GM10847 (cell line): ENCODE results near the gene MORN3.

Source experiments
- POLR2A ChIP-seq: IDR thresholded peaks from 2 replicates; pipeline ENCODE4 v1.6.1; 2011; ENCODE audit not compliant: insufficient read length; ENCODE audit errors: extremely low read depth

The MORN3 gene

GRCh38 chr12:121701667-121702277 is 32.3 kb upstream of the MORN3 start:
- TF ChIP-seq POLR2A: no peak

- no peak for TF ChIP-seq POLR2A
Measured at GRCh38 chr12:121697093-121697698, 27.7 kb upstream of the MORN3 start.

DNA sequence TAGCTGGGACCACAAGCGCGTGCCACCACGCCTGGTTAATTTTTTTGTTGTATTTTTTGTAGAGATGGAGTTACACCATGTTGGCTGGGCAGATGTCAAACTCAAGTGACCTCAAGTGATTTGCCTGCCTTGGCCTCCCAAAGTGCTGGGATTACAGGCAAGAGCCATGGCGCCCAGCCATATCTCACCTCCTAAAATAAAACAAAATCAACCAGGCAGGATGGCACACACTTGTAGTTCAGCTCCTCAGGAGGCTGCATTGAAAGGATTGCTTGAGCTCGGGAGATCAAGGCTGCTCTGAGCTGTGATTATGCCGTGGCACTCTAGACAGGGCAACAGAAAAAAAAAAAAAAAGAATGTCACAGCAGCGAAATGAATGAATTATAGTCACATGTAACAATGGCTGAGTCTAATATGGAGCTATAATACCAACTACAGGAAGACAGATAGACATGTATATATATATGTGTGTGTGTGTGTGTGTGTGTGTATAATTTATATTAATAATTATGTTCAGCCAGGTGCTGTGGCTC is 23.8 kb upstream of the MORN3 start:
- TF ChIP-seq POLR2A: no peak

DNA sequence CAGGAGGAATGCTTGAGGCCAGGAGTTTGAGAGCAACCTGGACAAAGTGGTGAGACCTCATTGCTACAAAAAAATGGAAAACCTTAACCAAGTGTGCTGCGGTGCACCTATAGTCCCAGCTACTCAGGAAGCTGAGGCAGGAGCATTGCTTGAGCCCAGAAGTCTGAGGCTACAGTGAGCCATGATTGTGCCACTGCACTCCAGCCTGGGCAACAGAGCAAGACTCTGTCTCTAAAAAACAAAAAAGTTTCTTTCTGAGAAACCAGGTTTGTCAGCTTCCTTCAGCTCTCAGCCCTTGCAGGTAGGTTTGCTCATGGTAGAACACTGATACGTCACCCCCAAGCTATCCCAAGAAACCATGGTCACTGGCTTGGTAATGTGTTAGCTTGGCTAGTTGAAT is 20.0 kb upstream of the MORN3 start:
- TF ChIP-seq POLR2A: no peak

DNA sequence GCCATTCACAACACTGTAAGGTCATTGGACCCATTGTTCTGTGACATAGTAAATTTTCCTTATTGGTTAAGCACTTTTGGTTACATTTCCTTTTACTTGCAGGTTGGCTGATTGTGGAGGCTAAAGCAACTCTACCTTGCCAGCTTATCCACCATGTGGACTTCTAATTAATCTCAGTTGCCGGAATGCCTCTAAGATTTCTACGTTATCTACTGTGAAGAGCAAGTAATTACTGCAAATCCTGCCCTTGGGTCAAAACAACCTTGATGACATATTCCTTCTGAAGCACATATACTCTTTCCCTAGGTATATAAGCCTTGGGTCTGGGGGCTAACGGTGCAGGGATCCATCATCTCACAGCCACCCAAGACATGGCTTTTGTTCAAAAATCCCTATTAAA is 19.5 kb upstream of the MORN3 start:
- no peak for TF ChIP-seq POLR2A

DNA sequence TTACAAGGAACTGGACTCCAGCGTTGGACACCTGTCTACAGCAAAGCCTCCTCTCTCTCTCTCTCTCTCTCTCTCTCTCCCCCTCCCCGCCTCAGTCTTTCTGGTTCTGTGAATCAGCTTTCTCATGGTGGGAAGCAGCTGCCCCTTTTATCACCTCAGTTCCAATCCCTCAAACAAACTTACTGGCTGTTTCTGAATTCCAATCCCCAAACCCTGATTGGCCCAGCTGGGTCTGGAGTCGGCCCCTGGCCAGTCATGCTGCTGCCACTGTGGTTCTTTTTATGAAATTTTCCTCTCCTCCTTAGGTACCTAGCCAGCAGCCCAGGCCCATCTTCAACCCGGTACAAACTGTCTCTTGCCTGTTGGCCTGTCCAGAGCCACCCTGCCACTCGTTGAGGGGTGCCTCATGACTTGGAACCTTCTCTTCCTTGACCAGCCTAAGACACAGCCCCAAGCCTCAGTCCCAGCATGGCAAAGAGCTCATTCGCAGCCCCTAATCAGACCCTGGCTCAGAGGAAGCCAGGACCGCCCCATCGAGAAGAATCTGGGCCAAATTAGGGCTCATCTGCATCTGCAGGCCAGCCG is 9.4 kb upstream of the MORN3 start:
- no peak for TF ChIP-seq POLR2A

DNA sequence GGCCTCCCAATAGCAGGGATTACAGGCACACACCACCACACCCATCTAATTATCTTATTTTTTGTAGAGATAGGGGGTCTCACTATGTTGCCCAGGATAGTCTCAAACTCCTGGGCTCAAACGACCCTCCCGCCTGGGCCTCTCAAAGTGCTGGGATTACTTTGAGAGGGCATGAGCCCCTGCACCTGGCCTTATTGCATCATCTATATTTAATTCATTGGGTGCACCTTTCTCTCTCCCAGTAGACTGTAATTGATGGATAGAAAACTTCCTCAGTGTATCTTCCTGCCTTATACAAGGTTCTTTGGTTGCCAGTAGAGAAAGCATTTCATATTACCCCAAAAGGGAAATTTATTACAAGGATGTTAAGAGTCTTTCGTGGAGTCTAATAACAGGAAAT is 8.9 kb upstream of the MORN3 start:
- TF ChIP-seq POLR2A: no peak

- TF ChIP-seq POLR2A: no peak
Measured at GRCh38 chr12:121676190-121676589, 6.7 kb upstream of the MORN3 start.

GRCh38 chr12:121673013-121673511 is 3.6 kb upstream of the MORN3 start:
- TF ChIP-seq POLR2A: no peak

DNA sequence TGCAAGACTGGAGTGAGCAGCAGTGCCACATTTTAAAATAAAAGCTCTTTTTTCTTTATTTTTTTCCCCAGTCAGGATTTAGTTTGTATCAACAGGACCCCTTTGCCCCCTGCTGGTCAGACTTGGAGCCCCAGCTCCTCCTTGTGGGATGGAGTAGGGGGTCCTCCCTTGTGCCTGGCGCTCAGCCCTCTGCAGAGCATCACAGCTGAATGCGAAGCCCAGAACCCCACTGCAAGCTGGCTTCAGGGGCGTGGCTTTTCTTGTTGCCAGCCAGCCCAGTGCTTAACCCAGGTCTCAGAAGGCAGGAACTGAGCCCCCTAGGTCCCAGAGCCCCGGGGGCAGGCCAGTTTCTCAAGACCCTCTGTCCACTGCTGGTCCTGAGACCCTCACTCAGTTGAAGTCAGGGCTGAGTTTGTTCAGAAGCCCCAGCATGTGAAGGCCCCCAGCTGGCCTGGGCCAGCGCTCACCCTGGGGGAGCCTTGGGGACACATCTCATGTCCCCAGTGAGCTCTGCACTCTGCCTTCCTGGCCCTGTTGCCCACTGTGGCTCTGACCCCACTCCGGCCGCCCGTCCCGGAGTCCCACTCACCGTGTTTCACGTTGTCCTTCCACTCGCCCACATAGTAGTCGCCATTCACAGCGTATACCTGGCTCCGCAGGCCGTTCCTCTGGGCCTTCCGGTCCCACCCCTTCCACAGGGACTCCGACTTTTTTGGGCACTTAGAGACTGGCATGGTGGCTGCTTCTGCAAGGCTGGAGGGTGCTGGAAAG is 519 bp downstream of the MORN3 start:
- TF ChIP-seq POLR2A: no peak

- TF ChIP-seq POLR2A: no peak
Measured at GRCh38 chr12:121663610-121663929, 5.9 kb downstream of the MORN3 start.

GRCh38 chr12:121657305-121658008 is 12.0 kb downstream of the MORN3 start:
- TF ChIP-seq POLR2A: no peak

DNA sequence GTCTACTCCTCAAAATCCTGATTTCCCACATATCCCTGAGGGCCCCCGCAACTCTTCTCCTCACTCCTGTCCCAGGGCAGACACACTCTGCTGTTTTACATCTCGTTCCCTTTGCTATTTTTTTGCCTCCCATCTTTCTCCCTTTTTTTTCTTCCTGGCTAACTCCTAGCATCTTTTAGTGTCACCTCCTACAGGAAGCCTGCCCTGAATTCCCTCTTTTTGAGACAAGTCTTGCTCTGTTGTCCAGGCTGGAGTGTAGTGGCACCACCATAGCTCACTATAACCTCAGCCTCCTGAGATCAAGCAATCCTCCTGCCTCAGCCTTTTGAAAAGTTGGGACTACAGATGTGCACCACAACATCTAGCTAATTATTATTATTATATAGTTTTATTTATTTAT is 13.3 kb downstream of the MORN3 start:
- TF ChIP-seq POLR2A: no peak

GRCh38 chr12:121653999-121654398 is 15.5 kb downstream of the MORN3 start:
- no peak for TF ChIP-seq POLR2A
